NCI-H1436 (cell line): ENCODE data around the gene ZNF507.
A peak's percentile ranks its signal among the peaks of the same experiment; 100 is the strongest.
"Not testable (repeated sequence)": the region's sequence is repeated elsewhere in the genome, so short reads cannot be mapped to it uniquely, and the experiment has no call there.

ENCODE experiments used
- DNase-seq: peaks from one replicate; lab custom pipeline; 2025; lab: John Stamatoyannopoulos, UW

The ZNF507 gene

DNA sequence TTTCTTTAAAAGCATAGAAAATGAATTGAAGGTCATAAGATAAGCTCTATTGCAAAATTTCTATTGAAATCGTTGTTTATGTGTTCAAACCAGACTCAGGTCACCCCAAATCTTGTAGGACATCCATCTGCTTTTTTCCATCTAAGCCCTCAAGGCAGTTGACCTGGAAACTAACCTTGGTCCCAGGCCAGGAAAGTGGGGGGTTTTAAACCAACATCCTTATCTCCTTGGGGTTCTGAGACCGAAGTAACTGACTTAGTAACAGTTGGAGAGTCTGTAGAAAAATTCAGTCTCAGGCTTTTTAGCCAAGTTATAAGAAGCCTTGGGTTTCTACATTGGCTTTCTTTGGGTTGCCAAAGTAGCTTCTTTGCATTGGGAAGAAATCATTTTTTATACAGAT lies 23.4 kb downstream of the ZNF507 start:
- no peak for DNase-seq

DNA sequence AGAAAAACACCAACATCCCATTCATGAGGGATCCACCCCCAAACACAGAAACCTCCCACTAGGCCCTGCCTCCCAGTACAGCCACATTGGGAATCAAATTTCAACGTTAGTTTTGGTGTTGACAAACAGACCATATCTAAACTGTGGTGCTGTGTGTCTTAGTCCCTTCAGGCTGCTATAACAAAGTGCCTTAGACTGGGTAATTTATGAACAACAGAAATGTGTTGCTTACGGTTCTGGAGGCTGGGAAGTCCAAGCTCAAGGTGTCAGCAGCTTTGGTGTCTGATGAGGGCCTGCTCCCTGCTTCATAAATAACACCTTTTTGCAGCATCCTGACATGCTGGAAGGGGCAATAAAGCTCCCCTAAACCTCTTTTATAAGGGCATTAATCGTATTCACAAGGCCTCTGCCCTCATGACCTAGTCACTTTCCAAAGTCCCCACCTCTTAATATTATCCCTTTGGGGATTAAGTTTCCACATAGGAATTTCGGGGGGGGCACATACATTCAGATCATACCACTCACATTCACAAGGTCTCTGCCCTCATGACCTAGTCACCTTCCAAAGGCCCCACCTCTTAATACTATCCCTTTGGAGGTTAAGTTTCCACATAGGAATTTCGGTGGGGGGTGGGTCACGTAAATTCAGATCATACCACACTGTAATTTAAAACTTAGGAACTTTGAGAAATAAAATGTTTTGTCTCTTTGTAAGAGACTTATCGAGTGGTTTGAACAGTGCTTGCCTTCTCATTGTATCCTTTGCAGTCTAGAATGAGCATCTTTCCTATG lies 27.5 kb downstream of the ZNF507 start:
- DNase-seq, result no peak

GRCh38 chr19:32373585-32374295 lies 28.3 kb downstream of the ZNF507 start:
- no peak for DNase-seq

DNA sequence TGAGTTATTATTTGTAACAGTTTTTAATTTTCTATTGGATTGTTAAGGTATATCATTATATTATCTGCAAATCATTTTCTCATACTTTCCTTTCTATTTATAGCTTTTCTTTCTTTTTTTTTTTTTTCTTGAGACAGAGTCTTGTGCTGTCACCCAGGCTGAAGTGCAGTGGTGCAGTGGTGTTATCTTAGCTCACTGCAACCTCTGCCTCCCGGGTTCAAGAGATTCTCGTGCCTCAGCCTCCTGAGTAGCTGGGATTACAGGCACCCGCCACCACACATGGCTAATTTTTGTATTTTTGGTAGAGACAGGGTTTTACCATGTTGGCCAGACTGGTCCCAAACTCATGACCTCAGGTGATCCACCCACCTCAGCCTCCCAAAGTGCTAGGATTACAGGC lies 29.0 kb downstream of the ZNF507 start:
- DNase-seq, result not testable (repeated sequence)

GRCh38 chr19:32377088-32377487 lies 31.7 kb downstream of the ZNF507 start:
- DNase-seq, result not testable (repeated sequence)

DNA sequence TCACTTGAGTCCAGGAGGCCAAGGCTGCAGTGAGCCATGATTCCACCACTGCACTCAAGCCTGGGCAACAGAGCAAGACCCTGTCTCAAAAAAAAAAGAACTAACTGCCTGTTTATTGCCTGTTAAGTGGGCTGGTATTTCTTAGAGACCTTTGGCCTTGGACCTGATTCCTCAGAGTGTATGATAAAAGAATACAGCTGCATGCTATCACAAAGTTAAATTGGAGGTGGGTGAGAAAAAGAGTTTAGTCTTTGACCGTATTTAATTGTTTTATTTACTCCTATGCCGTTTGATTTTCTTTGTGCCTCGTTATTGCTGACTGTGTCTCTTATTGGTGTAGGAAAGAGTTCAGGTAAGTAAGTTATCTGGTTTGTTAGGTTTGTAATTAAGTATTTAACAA lies 34.9 kb downstream of the ZNF507 start:
- no peak for DNase-seq

GRCh38 chr19:32387701-32388392 lies 42.4 kb downstream of the ZNF507 start:
- no peak for DNase-seq

GRCh38 chr19:32388393-32388855 lies 43.0 kb downstream of the ZNF507 start:
- no peak for DNase-seq

- DNase-seq, result no peak
These were observed 47.5 kb downstream of the ZNF507 start for GRCh38 chr19:32392901-32393300.

DNA sequence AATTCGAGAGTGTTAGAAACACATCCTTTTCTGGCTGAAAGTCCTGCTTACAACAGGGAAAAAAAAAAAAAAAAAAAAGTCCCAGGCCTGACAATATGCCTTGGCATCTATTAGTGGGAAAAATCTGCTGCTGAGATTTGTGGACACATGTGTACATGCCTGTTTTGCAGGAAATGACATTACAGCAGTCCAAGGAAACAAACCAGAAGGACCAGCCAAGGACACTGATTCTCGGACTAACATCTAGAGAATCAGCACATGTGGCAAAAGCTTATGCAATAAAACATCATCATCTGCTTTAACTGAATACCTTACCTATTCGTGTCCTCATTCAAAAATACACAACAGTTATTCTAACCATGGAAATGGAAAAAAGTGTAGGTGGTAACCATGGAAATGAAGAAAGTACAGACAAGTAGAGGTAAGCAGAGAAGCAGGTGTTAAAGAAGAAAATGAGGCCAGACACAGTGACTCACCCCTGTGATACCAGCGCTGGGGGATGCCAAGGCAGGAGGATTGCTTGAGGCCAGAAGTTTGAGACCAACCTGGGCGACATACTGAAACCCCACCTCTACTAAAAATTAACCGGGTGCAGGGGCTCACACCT lies 50.7 kb downstream of the ZNF507 start:
- no peak for DNase-seq

- no peak for DNase-seq
These were observed 52.3 kb downstream of the ZNF507 start for GRCh38 chr19:32397671-32398101.

GRCh38 chr19:32401992-32402391 lies 56.6 kb downstream of the ZNF507 start:
- DNase-seq, result no peak

DNA sequence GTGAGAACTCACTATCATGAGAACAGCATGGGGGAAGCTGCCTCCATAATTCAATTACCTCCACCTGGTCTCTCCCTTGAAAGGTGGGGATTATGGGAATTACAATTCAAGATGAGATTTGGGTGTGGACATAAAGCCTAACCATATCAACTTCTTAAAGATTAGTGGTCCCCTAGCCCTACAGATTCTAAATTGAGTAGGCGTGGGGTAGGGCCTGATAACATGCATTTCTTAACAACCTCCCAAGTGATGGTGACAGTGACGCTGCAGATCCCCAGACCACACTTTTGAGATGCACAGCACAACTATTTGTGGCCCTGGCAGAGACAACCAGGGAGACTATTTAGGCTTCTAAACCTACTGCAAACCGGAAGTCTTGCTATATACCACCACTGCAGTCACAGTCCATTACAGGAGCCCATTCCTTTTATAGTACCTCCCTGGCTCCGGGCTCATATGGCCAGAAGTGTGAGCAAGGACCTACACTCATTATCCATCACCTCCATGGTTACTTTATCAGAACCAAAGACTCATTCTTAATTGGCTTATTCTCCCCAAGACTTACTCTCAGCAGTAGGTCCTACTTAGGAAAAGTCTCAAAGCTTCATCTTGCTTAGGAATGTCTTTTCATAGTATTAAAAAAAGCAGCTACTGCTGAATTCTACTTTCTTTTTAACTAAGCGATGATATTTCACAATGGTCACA lies 58.0 kb downstream of the ZNF507 start:
- no peak for DNase-seq

GRCh38 chr19:32404213-32404932 lies 59.0 kb downstream of the ZNF507 start:
- no peak for DNase-seq

DNA sequence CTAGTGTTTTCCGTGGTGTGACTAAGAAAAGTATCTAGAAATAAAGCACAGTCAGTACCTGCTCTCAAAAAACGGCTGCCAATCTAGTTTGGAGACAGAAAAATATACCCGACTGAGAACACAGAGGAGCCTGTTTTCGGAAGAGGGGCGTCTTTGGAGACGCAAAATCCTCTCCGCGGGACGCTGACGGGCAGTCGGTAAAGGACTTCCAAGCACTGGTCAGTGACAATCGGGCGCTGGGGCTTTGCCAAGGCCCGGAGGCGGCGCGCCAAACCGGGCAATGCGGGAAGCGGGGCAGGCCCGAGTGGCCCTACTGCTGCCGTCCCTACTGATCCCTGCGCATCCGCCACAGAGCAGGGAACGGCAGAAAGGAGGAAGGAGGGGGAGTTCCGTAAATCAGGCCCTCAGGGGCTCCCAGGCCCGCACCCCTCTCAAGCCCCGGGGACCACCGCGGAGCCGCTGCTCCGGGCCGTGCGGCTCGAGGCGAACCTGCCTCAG lies 59.6 kb downstream of the ZNF507 start:
- no peak for DNase-seq

GRCh38 chr19:32405431-32406160 lies 60.2 kb downstream of the ZNF507 start, which contains the start of gene DPY19L3:
TSS of gene DPY19L3 (plus strand) at chr19:32405770. CDS start at chr19:32408254, 2,484 bp downstream.
- peak; percentile 88 for DNase-seq

DNA sequence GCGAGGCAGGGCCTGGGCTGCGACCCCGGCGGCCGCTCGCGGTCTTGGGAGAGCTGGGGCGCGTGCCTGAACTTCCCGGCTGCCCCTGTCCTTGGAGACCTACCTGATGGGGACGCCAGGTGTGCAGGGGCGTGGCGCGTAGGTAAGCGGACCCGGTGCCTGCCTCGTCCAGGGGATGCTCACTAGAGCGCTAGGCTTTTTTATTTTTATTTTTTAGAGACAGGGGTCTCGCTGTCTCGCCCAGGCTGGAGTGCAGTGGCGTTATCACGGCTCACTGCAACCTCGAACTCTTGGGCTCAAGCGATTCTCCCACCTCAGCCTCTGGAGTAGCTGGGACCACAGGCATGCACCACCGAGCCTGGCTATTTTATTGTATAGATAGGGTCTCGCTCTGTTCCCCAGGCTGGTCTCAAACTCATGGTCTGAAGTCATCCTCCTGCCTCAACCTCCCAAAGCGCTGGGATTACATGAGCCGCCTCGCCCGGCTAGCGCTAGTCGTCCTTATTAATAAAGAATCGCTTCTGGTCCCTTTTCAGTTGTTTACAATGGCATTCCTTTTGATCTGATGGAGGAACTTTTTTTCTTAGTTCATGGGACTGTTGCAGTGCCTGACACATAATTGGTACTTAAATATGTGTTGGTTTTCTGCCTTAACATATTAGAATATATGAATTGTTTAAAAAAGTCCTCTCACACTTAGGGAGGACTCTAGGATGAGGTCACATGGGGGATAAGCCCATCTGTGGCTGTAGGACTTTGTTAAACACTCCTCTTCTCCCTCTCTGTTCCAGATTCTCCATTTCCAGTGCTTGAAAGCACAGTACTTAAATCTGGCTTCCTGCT lies 61.0 kb downstream of the ZNF507 start:
- DNase-seq, result no peak

DNA sequence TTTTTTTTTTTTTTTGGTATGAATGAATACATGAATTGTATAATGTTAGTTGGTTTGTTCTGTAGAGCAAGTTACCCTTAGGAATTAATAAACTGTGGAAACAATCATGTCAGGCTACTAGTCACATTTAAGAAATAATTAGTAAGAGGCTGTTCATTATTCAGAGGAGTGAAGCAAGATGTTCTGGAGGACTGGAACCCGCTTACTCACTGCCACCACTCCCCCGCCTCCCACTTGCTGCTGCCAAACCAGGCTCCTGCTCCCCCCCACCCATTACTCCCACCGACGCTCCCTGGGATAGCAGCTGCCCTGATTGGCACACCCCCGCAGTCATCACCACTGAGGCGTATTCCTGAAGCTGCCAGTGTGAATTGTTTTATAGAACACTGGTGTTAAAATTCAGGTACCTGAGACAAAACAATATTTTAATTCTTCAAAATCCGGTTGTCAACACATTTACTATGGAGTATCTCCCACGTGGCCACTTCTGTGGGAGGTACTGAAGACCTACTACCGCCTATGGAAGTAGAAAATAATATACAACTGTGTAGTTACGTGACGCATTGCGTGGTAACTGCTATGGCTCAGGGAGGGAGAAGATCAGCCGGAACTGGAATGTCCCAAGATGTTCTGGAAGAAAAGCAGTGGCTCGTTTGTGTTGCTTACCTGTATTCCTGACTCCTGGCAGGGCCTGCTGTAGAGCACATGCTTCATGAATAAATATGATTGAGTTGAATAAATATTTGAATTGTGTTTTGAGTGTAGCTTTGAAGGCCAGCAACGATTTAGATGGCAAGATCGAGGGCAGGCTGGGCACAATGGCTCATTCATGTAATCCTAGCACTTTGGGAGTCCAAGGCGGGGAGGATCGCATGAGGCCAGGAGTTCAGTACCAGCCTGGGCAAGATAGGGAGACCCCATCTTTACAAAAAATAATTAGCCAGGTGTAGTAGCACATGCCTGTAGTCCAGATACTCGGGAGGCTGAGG lies 61.9 kb downstream of the ZNF507 start:
- no peak for DNase-seq
